SK-N-SH (cell line): ENCODE data around the gene ECHDC1. TPM values are rescaled to one million over a fixed set of nuclear protein-coding genes. Genes with fewer than 3 reads are reported as not detected.

Experiments used
- CTCF ChIA-PET: fragments of 300-600, 350-600 bp; formaldehyde crosslinking; extraction: SDS; loops from one replicate; lab custom pipeline; 2021; lab: Yijun Ruan, JAX
- POLR2A ChIA-PET: fragments of 350-600 bp; sonication (Branson Sonifier 250); formaldehyde crosslinking; extraction: SDS; loops from one replicate; lab custom pipeline; 2020; ENCODE audit warnings: antibody characterized with exemption, inconsistent platforms; lab: Yijun Ruan, JAX
- DNase-seq: peaks from one replicate; pipeline ENCODE4 v3.0.0; 2012
- H2AFZ ChIP-seq: fragments of 200-600 bp; sonication (generic); 2 replicates; pipeline ENCODE4 v1.8.1; 2016; ENCODE audit warnings: antibody characterized with exemption, mild to moderate bottlenecking, low read depth
- H3F3A ChIP-seq: fragments of 200-600 bp; sonication (generic); replicated peaks from 2 replicates; pipeline ENCODE3; 2016; ENCODE audit warnings: antibody characterized with exemption, mild to moderate bottlenecking; ENCODE audit not compliant: insufficient read depth
- H3K27ac ChIP-seq, 2 experiments: fragments of 200-500 bp in 1 of 2; fragments of 200-600 bp in 1 of 2; sonication (Bioruptor generic) in 1 of 2; sonication (generic), shearing (Covaris generic) in 1 of 2; 2 replicates each; pipeline versions ENCODE4 v1.5.1 to v1.6.1; 2014 to 2016; ENCODE audit warnings: low read depth in 2 of 2, inconsistent platforms in 1 of 2, low read length in 1 of 2, mild to moderate bottlenecking in 1 of 2, mixed read lengths in 1 of 2
- H3K27me3 ChIP-seq: fragments of 200-600 bp; sonication (generic), shearing (Covaris generic); 2 replicates; pipeline ENCODE4 v1.6.1; 2016; ENCODE audit warnings: mixed run types; ENCODE audit not compliant: insufficient read depth
- H3K36me3 ChIP-seq, 2 experiments: fragments of 200-500 bp in 1 of 2; fragments of 200-600 bp in 1 of 2; sonication (Bioruptor generic) in 1 of 2; sonication (generic) in 1 of 2; replicated peaks in 1 of 2; 2 replicates each; pipeline versions ENCODE3 to v1.5.1; 2014 to 2016; ENCODE audit warnings: low read length in 1 of 2, mild to moderate bottlenecking in 1 of 2; ENCODE audit not compliant: insufficient read depth in 2 of 2, control insufficient read depth in 1 of 2
- H3K4me1 ChIP-seq, 2 experiments: fragments of 200-500 bp in 1 of 2; fragments of 200-600 bp in 1 of 2; sonication (Bioruptor generic) in 1 of 2; sonication (generic), shearing (Covaris generic) in 1 of 2; 2 replicates each; pipeline versions ENCODE4 v1.5.1 to v1.6.1; 2014 to 2016; ENCODE audit warnings: low read depth in 1 of 2, low read length in 1 of 2, mixed run types in 1 of 2; ENCODE audit not compliant: insufficient read depth in 2 of 2, control insufficient read depth in 1 of 2
- H3K4me2 ChIP-seq: fragments of 200-600 bp; sonication (generic), shearing (Covaris generic); 2 replicates; pipeline ENCODE4 v1.6.1; 2017; ENCODE audit warnings: mixed run types
- H3K4me3 ChIP-seq, 2 experiments: fragments of 200-500 bp in 1 of 2; fragments of 200-600 bp in 1 of 2; sonication (Bioruptor generic) in 1 of 2; sonication (generic), shearing (Covaris generic) in 1 of 2; 2 replicates each; pipeline versions ENCODE4 v1.5.1 to v1.8.1; 2014 to 2016; ENCODE audit warnings: low read depth in 2 of 2, inconsistent platforms in 1 of 2, low read length in 1 of 2, mild to moderate bottlenecking in 1 of 2, mixed read lengths in 1 of 2, moderate library complexity in 1 of 2
- H3K79me2 ChIP-seq: fragments of 200-600 bp; sonication (generic); 2 replicates; pipeline ENCODE4 v1.8.1; 2017; ENCODE audit warnings: mild to moderate bottlenecking; ENCODE audit not compliant: insufficient read depth
- H3K9ac ChIP-seq: fragments of 200-600 bp; sonication (generic); 2 replicates; pipeline ENCODE4 v1.6.1; 2017; ENCODE audit warnings: mixed run types
- H3K9me2 ChIP-seq: fragments of 200-600 bp; sonication (generic); 2 replicates; pipeline ENCODE4 v1.6.1; 2017; ENCODE audit warnings: mixed run types
- H3K9me3 ChIP-seq: fragments of 200-600 bp; sonication (generic); 2 replicates; pipeline ENCODE4 v1.6.1; 2017; ENCODE audit warnings: mixed run types, mild to moderate bottlenecking, moderate library complexity
- H4K20me1 ChIP-seq: fragments of 200-600 bp; sonication (generic); 2 replicates; pipeline ENCODE4 v1.6.1; 2017; ENCODE audit warnings: mild to moderate bottlenecking, mixed run types; ENCODE audit not compliant: insufficient read depth
- CHD2 ChIP-seq: fragments of 150-350 bp; IDR thresholded peaks from 2 replicates; pipeline ENCODE4 v1.6.1; 2018; ENCODE audit warnings: low read length; ENCODE audit not compliant: partially characterized antibody
- CTCF ChIP-seq: fragments of 200-600 bp; sonication (generic); IDR thresholded peaks from 2 replicates; pipeline ENCODE4 v1.6.1; 2017; ENCODE audit warnings: antibody characterized with exemption, mild to moderate bottlenecking, moderate library complexity
- GABPA ChIP-seq: IDR thresholded peaks from 2 replicates; pipeline ENCODE4 v1.4.0; 2012; ENCODE audit warnings: low read depth, mild to moderate bottlenecking
- GATA2 ChIP-seq: sonication (generic); formaldehyde crosslinking; IDR thresholded peaks from 2 replicates; pipeline ENCODE4 v1.5.0; 2020; ENCODE audit warnings: mild to moderate bottlenecking, missing genetic modification reagents
- IRF3 ChIP-seq: fragments of 150-350 bp; IDR thresholded peaks from 2 replicates; pipeline ENCODE4 v1.6.1; 2016; ENCODE audit warnings: mild to moderate bottlenecking, low read depth, low read length
- MXI1 ChIP-seq: IDR thresholded peaks from 2 replicates; pipeline ENCODE4 v1.6.1; 2012; ENCODE audit warnings: mild to moderate bottlenecking, low read depth, low read length, improper control_type of control experiment
- POLR2AphosphoS5 ChIP-seq: IDR thresholded peaks from 2 replicates; pipeline ENCODE4 v1.6.1; 2012; ENCODE audit warnings: low read depth, low read length
- RCOR1 ChIP-seq: fragments of 150-350 bp; IDR thresholded peaks from 2 replicates; pipeline ENCODE4 v1.6.1; 2017; ENCODE audit warnings: antibody characterized with exemption, low read length
- RXRA ChIP-seq: IDR thresholded peaks from 2 replicates; pipeline ENCODE4 v1.4.0; 2012; ENCODE audit warnings: low read depth, mild to moderate bottlenecking, borderline replicate concordance
- SMC3 ChIP-seq: IDR thresholded peaks from 2 replicates; pipeline ENCODE4 v1.6.1; 2012; ENCODE audit warnings: low read depth, low read length, improper control_type of control experiment
- TCF12 ChIP-seq: IDR thresholded peaks from 2 replicates; pipeline ENCODE4 v1.4.0; 2012
- WGBS: methylation state at CpG from one replicate; pipeline ENCODE4 v1.1.6; 2017; ENCODE audit warnings: low lambda C conversion rate; 5-methylcytosine and 5-hydroxymethylcytosine counted together
- polyA plus RNA-seq, 3 experiments: library from polyadenylated mRNA; depleted of rRNA; stranded (reverse); fragments of >200 nt; gene quantifications; 2 replicates each; pipeline ENCODE4 v1.2.3, GENCODE V29; 2012

Gene ECHDC1
- polyA plus RNA-seq, 1 of the 3 experiments (the other 2 are of a cell fraction) = 23.3 TPM

GRCh38 chr6:127342296-127342945 is 988 bp downstream of the ECHDC1 start:
- H3K79me2 ChIP-seq = peaks cover 90% of the 10 kb centered on the region
- TF ChIP-seq IRF3 (no peak), TCF12 (0 out of 2 replicates have a peak, but pooled peaks have one; percentile 13), POLR2AphosphoS5 (no peak), GABPA (no peak), SMC3 (no peak), MXI1 (peak; percentile 44; the same call in 1 of the 2 replicates), RCOR1 (no peak), CTCF (no peak), GATA2 (CRISPR knock-in tag) (no peak), RXRA (no peak)
- TF ChIP-seq, all 33 proteins: peak for 2
- Histone ChIP-seq H2AFZ (peak overlapping the region; percentile 94), H3K36me3 (peaks cover 0 to 7% of the 10 kb centered on the region in 2 experiments), H3K27me3 (no peaks in the 10 kb centered on the region), H3K4me1 (peaks cover 10 to 24% of the 10 kb centered on the region in 2 experiments; a peak in 3 of 4 replicates), H3K4me3 (peak overlapping the region; percentile 90 to 92), H3F3A (peaks cover 8% of the 10 kb centered on the region), H3K4me2 (peak overlapping the region; percentile 85), H3K9me2 (no peaks in the 10 kb centered on the region), H3K9ac (peak overlapping the region; percentile 93), H4K20me1 (peaks cover 4% of the 10 kb centered on the region; the same call in 1 of the 2 replicates), H3K27ac (peak overlapping the region; percentile 91 to 95), H3K9me3 (no peaks in the 10 kb centered on the region)
- WGBS = 12% methylated on average over 10 of the region's 10 CpGs
- peak; percentile 14 for DNase-seq
- ChIA-PET CTCF (interaction anchor here (0.7 to 1.8 kb wide), 4 partner anchors 39 to 174 kb away, joined by 3 to 7 read pairs (median 3); no protein-coding TSS in a partner anchor), POLR2A (interaction anchor here (1.1 to 1.2 kb wide), 2 partner anchors 76 to 177 kb away, joined by 3 to 4 read pairs; partner anchors contain the start of genes MTCL3 and RNF146)

- H3K9ac ChIP-seq = peak overlapping the region; percentile 93
- no peaks in the 10 kb centered on the region for H3K9me2 ChIP-seq
- peak overlapping the region; percentile 85 for H3K4me2 ChIP-seq
- whole genome bisulfite sequencing = 78% methylated on average over 9 of the region's 9 CpGs
- peaks cover 1 to 7% of the 10 kb centered on the region in 2 experiments for H3K36me3 ChIP-seq
- ChIA-PET CTCF (interaction anchor here (0.8 to 1.8 kb wide), 3 partner anchors 38 to 175 kb away, joined by 3 to 7 read pairs (median 3); no protein-coding TSS in a partner anchor), POLR2A (interaction anchor here (1.1 to 1.7 kb wide), 3 partner anchors 75 to 178 kb away, joined by 3 to 4 read pairs (median 3); partner anchors contain the start of genes MTCL3 and RNF146)
- peak overlapping the region; percentile 90 to 92 for H3K4me3 ChIP-seq
- H3F3A ChIP-seq = peaks cover 1% of the 10 kb centered on the region
- H3K27me3 ChIP-seq = no peaks in the 10 kb centered on the region
- no peak for DNase-seq
- H3K9me3 ChIP-seq = no peaks in the 10 kb centered on the region
- H3K27ac ChIP-seq = peak overlapping the region; percentile 47 to 91; a peak in 2 of 4 replicates
- peaks cover 7% of the 10 kb centered on the region; the same call in 1 of the 2 replicates for H4K20me1 ChIP-seq
- H3K79me2 ChIP-seq = peaks cover 95% of the 10 kb centered on the region
- no peak overlapping the region for H2AFZ ChIP-seq
- peaks cover 10 to 24% of the 10 kb centered on the region in 2 experiments; a peak in 3 of 4 replicates for H3K4me1 ChIP-seq
- TF ChIP-seq RXRA (no peak), CHD2 (no peak)
These were observed 1.8 kb downstream of the ECHDC1 start for GRCh38 chr6:127341471-127342202.
